C4-2B (cell line): ENCODE measurements around the gene HSPA1A.

Source experiments
- ZFX ChIP-seq: fragments of 450-650 bp; IDR thresholded peaks from 2 replicates; pipeline ENCODE4 v1.6.1; 2017
- TF ChIP-seq, protein P1 (sequence below): fragments of 450-650 bp; conservative IDR thresholded peaks from 2 replicates; pipeline ENCODE4 v1.5.1; 2017; ENCODE audit warnings: mild to moderate bottlenecking

DNA sequence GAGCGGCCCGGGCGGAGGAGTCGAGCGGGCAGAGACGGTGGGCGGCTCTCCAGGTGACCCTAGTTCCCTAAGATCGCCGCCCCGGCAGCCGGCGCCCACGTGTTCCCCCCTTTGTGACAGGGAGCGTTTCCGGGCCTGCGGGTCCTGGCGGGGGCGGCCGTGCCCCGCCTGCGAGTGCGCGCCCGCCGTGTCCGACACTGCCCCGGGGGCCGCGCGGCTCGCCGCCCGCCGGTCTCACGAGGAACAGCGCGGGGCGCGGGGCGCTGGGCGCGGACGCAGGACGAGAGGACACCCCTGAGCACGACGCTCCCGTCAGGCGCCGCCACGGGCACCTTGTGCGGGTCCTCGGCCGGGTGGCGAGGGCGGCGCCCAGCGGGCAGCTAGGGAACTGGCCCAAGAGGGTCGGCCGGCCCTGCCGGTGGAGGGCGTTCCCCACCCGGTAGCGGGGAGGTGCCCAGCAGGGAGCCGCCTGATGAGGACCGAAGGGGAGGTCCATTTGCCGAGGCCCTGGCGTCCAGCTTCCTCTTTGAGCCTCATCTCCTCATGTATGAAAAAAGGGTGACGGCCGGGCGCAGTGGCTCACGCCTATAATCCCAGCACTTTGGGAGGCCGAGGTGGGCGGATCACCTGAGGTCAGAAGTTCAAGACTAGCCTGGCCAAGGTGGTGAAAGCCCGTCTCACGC, 19.6 kb upstream of the HSPA1A start, which contains the start of gene VARS1:
- TF ChIP-seq, protein P1, sequence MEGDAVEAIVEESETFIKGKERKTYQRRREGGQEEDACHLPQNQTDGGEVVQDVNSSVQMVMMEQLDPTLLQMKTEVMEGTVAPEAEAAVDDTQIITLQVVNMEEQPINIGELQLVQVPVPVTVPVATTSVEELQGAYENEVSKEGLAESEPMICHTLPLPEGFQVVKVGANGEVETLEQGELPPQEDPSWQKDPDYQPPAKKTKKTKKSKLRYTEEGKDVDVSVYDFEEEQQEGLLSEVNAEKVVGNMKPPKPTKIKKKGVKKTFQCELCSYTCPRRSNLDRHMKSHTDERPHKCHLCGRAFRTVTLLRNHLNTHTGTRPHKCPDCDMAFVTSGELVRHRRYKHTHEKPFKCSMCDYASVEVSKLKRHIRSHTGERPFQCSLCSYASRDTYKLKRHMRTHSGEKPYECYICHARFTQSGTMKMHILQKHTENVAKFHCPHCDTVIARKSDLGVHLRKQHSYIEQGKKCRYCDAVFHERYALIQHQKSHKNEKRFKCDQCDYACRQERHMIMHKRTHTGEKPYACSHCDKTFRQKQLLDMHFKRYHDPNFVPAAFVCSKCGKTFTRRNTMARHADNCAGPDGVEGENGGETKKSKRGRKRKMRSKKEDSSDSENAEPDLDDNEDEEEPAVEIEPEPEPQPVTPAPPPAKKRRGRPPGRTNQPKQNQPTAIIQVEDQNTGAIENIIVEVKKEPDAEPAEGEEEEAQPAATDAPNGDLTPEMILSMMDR, result peak; percentile 91
- TF ChIP-seq ZFX, result peak; percentile 23; the same call in 1 of the 2 replicates
